HCT116 (cell line): ENCODE measurements around the gene USP30.

Experiments used
- EGR1 ChIP-seq: IDR thresholded peaks from 2 replicates; pipeline ENCODE4 v1.6.1; 2012; ENCODE audit warnings: low read depth
- EZH2 ChIP-seq: fragments of 200-600 bp; sonication (generic); IDR thresholded peaks from 2 replicates; pipeline ENCODE4 v1.6.1; 2017; ENCODE audit warnings: antibody characterized with exemption, mixed run types
- FOSL1 ChIP-seq: IDR thresholded peaks from 2 replicates; pipeline ENCODE4 v1.6.1; 2012; ENCODE audit warnings: low read depth
- POLR2A ChIP-seq: IDR thresholded peaks from 2 replicates; pipeline ENCODE4 v1.7.0; 2011; ENCODE audit warnings: borderline replicate concordance; ENCODE audit not compliant: insufficient read depth, insufficient read length; ENCODE audit errors: extremely low read depth
- POLR2AphosphoS5 ChIP-seq: IDR thresholded peaks from 2 replicates; pipeline ENCODE4 v1.6.1; 2011; ENCODE audit warnings: mild to moderate bottlenecking, low read depth, low read length, moderate library complexity
- RAD21 ChIP-seq: IDR thresholded peaks from 2 replicates; pipeline ENCODE4 v1.6.1; 2012; ENCODE audit warnings: low read depth, mild to moderate bottlenecking
- REST ChIP-seq: IDR thresholded peaks from 2 replicates; pipeline ENCODE4 v1.6.1; 2012; ENCODE audit warnings: low read depth
- TCF7L2 ChIP-seq: IDR thresholded peaks from 2 replicates; pipeline ENCODE4 v1.7.0; 2011; ENCODE audit warnings: borderline replicate concordance, inconsistent platforms; ENCODE audit not compliant: insufficient read depth, insufficient read length; ENCODE audit errors: extremely low read depth

GRCh38 chr12:109115404-109115757 lies 63.0 kb downstream of the USP30 start:
- no peak for TF ChIP-seq FOSL1
- no peak for TF ChIP-seq RAD21
- no peak for TF ChIP-seq EZH2
- no peak for TF ChIP-seq REST
- TF ChIP-seq POLR2AphosphoS5 = no peak
- TF ChIP-seq EGR1 = no peak
- no peak for TF ChIP-seq TCF7L2
- no peak for TF ChIP-seq POLR2A
